Activated naive CD4-positive, alpha-beta T cell (primary cell): ENCODE measurements around the gene SCGB1D2.
"Not testable (repeated sequence)": the region's sequence is repeated elsewhere in the genome, so short reads cannot be mapped to it uniquely, and the experiment has no call there.

Source experiments
- DNase-seq, 4 experiments: peaks; one replicate each; lab custom pipeline; 2025; lab: John Stamatoyannopoulos, UW

SCGB1D2 gene, protein sequence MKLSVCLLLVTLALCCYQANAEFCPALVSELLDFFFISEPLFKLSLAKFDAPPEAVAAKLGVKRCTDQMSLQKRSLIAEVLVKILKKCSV

GRCh38 chr11:62242021-62242420 is at the start of gene SCGB1D2:
Gene SCGB1D2 (plus strand): TSS chr11:62242239. CDS start chr11:62242308, 69 bp downstream.
- no peak for DNase-seq

DNA sequence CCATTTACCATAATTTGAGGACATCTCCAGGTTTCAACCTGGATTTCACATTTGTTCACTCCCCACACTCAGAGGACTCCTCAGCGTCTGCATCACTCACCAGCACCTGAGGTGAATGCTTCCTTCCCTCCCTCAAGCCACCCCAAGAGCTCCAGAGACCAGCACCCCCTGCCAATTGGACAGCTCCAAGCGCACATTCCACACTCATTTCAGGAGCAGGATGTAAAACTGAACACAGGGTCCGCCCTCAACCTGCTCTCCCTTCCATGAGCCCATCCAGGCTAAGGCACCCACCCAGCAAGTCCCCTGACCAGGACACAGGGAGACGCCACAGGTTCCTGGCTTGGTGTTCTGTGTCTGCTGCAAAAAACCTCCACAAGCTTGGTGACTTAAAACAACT is 48.1 kb upstream of the SCGB1D2 start:
- DNase-seq: no peak

GRCh38 chr11:62195010-62195409 is 47.0 kb upstream of the SCGB1D2 start:
- not testable (repeated sequence) for DNase-seq

- DNase-seq: no peak
Measured at GRCh38 chr11:62195945-62196344, 46.1 kb upstream of the SCGB1D2 start.

DNA sequence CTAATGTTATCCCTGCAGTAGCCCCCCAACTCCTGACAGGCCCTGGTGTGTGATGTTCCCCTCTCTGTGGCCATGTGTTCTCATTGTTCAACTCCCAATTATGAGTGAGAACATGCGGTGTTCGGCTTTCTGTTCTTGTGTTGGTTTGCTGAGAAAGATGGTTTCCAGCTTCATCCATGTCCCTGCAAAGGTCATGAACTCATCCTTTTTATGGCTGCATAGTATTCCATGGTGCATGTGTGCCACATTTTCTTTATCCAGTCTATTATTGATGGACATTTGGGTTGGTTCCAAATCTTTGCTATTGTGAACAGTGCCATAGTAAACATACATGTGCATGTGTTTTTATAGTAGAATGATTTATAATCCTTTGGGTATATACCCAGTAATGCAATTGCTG is 44.6 kb upstream of the SCGB1D2 start:
- not testable (repeated sequence) for DNase-seq

DNA sequence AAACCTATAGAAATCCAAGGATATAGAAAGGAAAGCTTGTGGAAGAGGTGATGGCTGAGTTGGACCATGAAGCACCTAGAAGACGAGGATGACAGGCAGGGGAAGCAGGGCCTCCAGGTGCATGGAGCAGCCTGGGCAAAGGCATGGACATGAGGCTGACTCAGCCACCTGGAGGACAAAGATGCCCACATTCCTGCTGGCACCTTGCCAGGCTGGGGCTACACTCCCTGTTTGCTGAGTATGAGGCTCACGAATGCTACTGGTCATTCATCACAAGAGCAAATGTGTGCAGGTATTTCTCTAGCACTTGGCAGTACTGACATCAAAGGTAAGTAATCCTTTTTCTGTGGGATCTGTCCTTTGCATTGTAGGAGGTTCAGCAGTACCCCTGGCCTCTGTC is 40.7 kb upstream of the SCGB1D2 start:
- no peak for DNase-seq

DNA sequence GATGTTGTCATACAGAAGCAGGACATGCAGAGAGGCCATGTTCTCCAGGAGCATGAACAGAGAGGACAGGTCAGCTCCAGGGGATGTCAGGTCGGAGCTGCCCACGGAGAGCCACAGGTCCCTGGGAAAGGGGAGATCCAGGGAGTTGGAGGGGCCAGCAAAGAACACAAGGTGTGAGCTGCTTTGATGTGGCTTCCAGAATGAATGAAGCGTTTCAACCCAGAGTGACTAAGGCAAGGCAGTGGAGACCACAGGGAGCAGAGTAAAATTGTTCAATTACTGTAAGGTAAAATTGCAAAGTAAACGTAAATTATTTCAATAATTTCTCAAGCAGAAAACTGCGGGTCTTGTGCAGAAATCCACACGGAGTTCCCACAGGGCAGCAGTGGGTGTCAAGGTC is 39.1 kb upstream of the SCGB1D2 start:
- DNase-seq: no peak

GRCh38 chr11:62204430-62204829 is 37.6 kb upstream of the SCGB1D2 start:
- DNase-seq: no peak

DNA sequence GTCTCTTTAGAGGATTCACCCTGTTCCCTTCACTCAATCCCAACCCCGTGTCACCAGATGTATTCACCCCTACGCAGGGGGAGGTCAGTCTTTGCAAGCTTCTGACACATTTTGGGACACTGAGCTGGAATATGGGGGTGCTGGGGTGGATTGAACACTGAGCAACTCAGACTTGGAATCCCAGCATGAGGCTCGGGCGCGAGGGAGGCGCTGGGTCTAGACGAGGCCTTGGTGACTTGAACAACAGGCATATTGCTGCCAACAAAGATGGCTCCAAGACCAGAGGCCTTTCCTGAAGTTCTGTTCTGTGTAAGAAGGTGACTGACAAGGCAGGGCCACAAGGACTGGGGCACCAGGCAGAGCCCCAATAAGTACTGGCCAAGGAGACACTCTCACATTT is 36.6 kb upstream of the SCGB1D2 start:
- DNase-seq: no peak

GRCh38 chr11:62206276-62207066 is 35.6 kb upstream of the SCGB1D2 start:
- not testable (repeated sequence) for DNase-seq

GRCh38 chr11:62208785-62209144 is 33.3 kb upstream of the SCGB1D2 start:
- DNase-seq: no peak

DNA sequence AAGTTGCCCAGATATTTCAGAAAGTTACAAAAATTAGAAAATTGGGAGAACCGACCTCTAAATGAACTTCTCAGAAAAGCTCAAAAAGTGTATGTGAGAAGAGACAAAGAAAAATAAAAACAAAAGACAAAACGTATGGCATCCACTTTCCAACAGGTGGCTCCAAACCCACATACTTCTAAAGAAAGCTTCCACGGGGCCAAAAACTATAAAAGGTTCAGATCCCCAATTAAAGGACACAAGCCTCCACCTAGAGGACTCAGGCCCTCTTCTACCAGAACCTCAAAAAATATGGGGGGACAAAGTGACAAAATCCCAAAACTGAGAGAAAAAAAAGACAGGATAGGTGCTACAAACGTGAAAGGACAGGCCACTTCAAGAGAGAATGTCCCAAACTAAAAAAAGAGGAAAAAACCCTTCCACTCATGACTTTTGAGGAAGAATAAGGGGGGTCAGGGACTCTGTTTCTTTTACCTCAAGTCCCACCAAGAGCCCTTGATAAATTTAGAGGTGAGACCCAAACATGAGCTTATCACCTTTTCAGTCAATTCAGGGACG is 24.8 kb upstream of the SCGB1D2 start:
- no peak for DNase-seq

DNA sequence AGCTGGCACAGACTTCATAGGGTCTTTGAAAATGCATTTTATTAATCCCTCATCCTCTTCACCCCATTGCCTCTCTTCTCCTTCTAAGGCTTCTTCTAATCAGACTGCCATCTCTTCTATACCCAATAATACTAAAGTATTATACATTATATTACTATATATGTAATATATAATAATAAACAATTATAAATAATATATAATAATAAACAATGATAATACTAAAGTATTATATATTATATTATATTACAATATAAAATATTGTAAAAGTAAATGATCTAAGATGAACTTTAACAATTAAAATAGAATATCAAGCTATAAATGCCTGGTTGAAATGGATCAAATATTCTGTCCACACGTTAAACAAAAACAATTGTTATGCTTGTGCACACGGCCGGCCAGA is 20.5 kb upstream of the SCGB1D2 start:
- DNase-seq: no peak

GRCh38 chr11:62223095-62223494 is 18.9 kb upstream of the SCGB1D2 start:
- no peak for DNase-seq

DNA sequence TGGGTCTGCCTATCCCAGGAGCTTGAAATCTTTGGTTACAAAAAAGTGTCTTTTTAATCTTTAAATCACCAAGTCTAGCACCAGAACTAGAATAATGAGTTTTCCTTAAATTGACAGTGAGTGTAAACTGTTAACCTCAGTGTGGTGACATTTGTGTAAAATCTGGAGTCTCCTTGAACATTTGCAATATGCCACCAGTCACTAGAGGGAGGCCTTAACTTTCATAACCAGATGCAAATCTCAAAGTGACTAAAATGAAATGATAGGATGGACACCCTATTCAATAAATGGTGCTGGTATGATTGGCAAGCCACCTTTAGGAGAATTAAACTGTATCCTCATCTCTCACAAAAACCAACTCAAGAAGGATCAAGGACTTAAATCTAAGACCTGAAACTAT is 8.3 kb upstream of the SCGB1D2 start:
- no peak for DNase-seq

DNA sequence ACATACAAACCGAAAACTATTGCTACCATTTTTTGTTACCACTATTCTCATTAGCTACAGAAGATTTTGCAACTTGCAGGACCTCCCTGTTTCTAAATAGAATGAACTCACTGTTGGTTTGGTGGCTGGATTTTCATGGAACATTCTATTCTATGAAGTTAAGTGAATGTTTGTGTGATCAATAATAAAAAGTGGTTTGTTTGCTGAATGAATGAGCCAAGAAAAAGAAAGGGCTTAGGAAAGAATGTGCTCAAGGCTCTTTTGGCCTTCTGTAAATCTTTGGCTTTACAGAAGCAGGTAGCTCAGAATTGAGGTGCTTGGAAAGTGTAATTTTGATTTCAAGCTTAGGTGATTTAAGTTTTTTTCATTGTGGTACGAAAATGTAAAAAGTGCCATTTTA is 5.9 kb upstream of the SCGB1D2 start:
- DNase-seq: no peak

DNA sequence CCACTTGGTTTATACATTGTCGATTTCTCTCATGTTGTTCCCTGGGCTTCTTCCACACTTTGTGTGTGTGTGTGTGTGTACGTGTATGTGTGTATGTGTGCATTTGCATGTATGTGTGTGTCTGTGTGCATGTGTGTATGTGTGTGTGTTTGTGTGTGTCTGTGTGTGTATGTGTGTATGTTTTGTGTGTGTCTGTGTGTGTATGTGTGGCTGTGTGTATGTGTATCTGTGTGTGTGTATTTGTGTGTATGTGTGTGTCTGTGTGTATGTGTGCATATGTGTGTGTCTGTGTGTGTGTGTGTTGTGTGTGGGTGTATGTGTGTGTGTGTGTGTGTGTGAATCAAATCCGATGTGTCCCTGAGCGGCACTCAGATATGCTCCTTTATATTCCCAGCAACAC is 4.5 kb upstream of the SCGB1D2 start:
- DNase-seq: no peak

DNA sequence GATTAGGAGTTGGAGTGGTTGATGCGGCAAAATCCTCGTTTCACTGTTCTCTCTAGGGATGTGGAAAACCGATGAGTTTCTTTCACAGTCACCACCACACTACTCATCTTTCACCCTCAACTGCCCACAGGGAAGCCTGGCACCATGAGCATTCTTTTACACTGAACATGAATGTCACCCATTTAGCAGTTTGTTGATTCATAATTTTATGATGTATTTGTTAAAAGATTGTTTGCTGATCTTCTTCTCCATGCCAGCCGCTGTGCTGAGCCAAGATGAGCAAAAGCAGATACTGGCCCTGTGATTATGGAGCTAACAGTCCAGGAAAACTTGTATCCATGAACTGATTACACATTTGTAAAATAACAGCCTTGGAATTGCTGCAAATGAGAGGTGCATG is 3.9 kb upstream of the SCGB1D2 start:
- DNase-seq: no peak

GRCh38 chr11:62241095-62241494 is 944 bp upstream of the SCGB1D2 start:
- DNase-seq: no peak

- DNase-seq: no peak
Measured at GRCh38 chr11:62245271-62245753, 3.3 kb downstream of the SCGB1D2 start.

DNA sequence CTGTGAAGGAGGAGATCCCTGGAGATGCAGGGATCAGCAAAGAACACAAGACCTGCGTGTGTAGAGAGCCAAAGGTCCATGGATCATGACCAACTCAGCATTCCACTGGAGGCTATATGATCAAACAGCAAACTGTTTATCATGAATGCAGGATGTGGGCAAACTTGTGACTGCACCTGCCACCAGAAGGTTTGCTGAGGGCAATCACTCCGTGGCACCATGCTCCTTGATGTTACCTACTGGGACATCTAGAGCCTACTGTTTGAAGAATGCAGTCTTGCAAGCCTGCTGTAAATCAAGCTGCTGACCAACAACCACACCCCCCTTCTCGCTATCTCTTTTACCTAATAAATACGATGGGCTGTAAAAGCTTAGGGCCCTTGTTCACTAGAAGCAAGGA is 9.7 kb downstream of the SCGB1D2 start:
- no peak for DNase-seq

DNA sequence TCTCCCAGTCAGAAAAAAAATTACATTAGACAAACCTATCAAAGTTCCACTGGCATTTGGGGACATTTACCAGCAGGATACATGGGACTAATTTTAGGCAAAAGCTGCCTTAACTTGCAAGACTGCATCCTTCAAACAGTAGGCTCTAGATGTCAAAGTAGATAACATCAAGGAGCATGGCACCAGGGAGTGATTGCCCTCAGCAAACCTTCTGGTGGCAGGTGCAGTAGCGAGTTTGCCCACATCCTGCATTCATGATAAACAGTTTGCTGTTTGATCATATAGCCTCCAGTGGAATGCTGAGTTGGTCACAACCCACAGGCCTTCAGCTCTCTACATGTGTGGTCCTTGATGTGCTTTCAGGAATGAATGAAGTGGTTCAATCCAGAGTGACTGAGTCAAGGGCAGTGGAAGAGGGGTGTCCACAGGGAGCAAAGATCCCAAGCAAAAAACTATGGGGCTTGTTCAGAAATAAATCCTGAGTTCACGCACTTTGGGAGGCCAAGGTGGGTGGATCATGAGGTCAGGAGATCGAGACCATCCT is 12.0 kb downstream of the SCGB1D2 start:
- no peak for DNase-seq

- DNase-seq: no peak
Measured at GRCh38 chr11:62256281-62256680, 14.2 kb downstream of the SCGB1D2 start.
